ENCODE data around the gene STXBP1. TPM values are rescaled to one million over a fixed set of nuclear protein-coding genes. Genes with fewer than 3 reads are reported as not detected.

The STXBP1 gene
- total and polyA plus RNA-seq, 2 of the 13 experiments (the other 11 are each of a cell fraction or from before 2014, with no cell fraction given), result 2.9 TPM

- CTCF ChIA-PET (ENCODE audit: low intra/inter-chr PET ratio, low total read pairs), result no interaction called here
- intact Hi-C loops (cut with micrococcal nuclease; ENCODE audit: unreplicated experiment) (no loop called here), in situ Hi-C loops (cut with HindIII; ENCODE audit: extremely low pct_ligation_motif_present, low pct_unique_long_range_greater_than_20kb) (loop anchor here (5.0 to 10.0 kb wide), 2 partner anchors 44 to 234 kb away; no protein-coding TSS in a partner anchor)
Measured at GRCh38 chr9:127738666-127739065, 126.6 kb downstream of the STXBP1 start.

More at GRCh38 chr9:127738666-127739065, 126.6 kb downstream of the STXBP1 start:
- Histone ChIP-seq H3K79me2 (ENCODE audit: insufficient read depth, low read length) (no peaks in the 10 kb centered on the region), H3K4me2 (ENCODE audit: low read depth, low read length) (no peak overlapping the region), H2AFZ (ENCODE audit: low read length) (no peak overlapping the region), H3K9ac (ENCODE audit: insufficient read depth, low read depth, low read length) (no peak overlapping the region), H3K27ac (ENCODE audit: extremely low read length, insufficient read depth, low read length) (no peak overlapping the region), H4K20me1 (ENCODE audit: insufficient read depth, low read length) (no peaks in the 10 kb centered on the region), H3K36me3 (replicated peaks in 1 of 2; ENCODE audit: control insufficient read depth in 1 of 2, insufficient read depth in 2 of 2, low read length in 2 of 2) (no peaks in the 10 kb centered on the region), H3K9me3 (ENCODE audit: low read length) (no peaks in the 10 kb centered on the region), H3K27me3 (ENCODE audit: control insufficient read depth in 1 of 2, insufficient read depth in 2 of 2, low read length in 2 of 2) (peaks cover 4 to 32% of the 10 kb centered on the region in 2 experiments; a peak in 4 of 5 replicates), H3K4me3 (replicated peaks in 1 of 3; ENCODE audit: insufficient read depth in 1 of 3, low read depth in 2 of 3, low read length in 3 of 3) (no peak overlapping the region), H3K4me1 (ENCODE audit: insufficient read depth, low read length) (peaks cover 34% of the 10 kb centered on the region)
- POLR2A ChIA-PET, result no interaction called here
- 48% methylated on average over 2 of the region's 13 CpGs for WGBS (ENCODE audit: low lambda C conversion rate)
- DNase-seq (ENCODE audit: low spot score) (no peak), ATAC-seq (no peak), FAIRE-seq (no peak)
- no TSS peak for BruUV-seq (replicated peaks)
- TF ChIP-seq ZNF557 (CRISPR knock-in tag; IDR thresholded peaks at IDR 0.05) (no peak), FOXO1 (CRISPR knock-in tag; IDR thresholded peaks at IDR 0.05) (no peak), SRSF4 (IDR thresholded peaks at IDR 0.05; ENCODE audit: low read depth, low read length, poor library complexity, severe bottlenecking) (no peak), THAP8 (CRISPR knock-in tag; IDR thresholded peaks at IDR 0.05; ENCODE audit: borderline replicate concordance) (no peak), ZNF616 (CRISPR knock-in tag; IDR thresholded peaks at IDR 0.05; ENCODE audit: low read depth) (no peak), ZNF224 (CRISPR knock-in tag; IDR thresholded peaks at IDR 0.05) (no peak), PPARG (CRISPR knock-in tag; conservative IDR thresholded peaks at IDR 0.05) (no peak), ZFP37 (CRISPR knock-in tag; IDR thresholded peaks at IDR 0.05; ENCODE audit: borderline replicate concordance) (no peak), MAZ (IDR thresholded peaks at IDR 0.05; ENCODE audit: borderline replicate concordance, low read depth, low read length) (no peak), MAZ (CRISPR knock-in tag; IDR thresholded peaks at IDR 0.05; ENCODE audit: low read depth) (no peak), GPBP1L1 (CRISPR knock-in tag; IDR thresholded peaks at IDR 0.05) (no peak), ZSCAN30 (CRISPR knock-in tag; IDR thresholded peaks at IDR 0.05) (no peak), NR2F1 (CRISPR knock-in tag; IDR thresholded peaks at IDR 0.05) (no peak), RARA (CRISPR knock-in tag; IDR thresholded peaks at IDR 0.05) (no peak), NFYB (CRISPR knock-in tag; IDR thresholded peaks at IDR 0.05) (no peak)
- TF ChIP-seq, protein P1, sequence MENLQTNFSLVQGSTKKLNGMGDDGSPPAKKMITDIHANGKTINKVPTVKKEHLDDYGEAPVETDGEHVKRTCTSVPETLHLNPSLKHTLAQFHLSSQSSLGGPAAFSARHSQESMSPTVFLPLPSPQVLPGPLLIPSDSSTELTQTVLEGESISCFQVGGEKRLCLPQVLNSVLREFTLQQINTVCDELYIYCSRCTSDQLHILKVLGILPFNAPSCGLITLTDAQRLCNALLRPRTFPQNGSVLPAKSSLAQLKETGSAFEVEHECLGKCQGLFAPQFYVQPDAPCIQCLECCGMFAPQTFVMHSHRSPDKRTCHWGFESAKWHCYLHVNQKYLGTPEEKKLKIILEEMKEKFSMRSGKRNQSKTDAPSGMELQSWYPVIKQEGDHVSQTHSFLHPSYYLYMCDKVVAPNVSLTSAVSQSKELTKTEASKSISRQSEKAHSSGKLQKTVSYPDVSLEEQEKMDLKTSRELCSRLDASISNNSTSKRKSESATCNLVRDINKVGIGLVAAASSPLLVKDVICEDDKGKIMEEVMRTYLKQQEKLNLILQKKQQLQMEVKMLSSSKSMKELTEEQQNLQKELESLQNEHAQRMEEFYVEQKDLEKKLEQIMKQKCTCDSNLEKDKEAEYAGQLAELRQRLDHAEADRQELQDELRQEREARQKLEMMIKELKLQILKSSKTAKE (CRISPR knock-in tag; IDR thresholded peaks at IDR 0.05; ENCODE audit: borderline replicate concordance), result no peak
- TF ChIP-seq, protein P2, sequence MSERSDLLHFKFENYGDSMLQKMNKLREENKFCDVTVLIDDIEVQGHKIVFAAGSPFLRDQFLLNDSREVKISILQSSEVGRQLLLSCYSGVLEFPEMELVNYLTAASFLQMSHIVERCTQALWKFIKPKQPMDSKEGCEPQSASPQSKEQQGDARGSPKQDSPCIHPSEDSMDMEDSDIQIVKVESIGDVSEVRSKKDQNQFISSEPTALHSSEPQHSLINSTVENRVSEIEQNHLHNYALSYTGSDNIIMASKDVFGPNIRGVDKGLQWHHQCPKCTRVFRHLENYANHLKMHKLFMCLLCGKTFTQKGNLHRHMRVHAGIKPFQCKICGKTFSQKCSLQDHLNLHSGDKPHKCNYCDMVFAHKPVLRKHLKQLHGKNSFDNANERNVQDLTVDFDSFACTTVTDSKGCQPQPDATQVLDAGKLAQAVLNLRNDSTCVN (CRISPR knock-in tag; IDR thresholded peaks at IDR 0.05; ENCODE audit: borderline replicate concordance), result no peak

All from HepG2 (cell line).